ENCODE data around the gene PSMB10. TPM values are rescaled to one million over a fixed set of nuclear protein-coding genes. Genes with fewer than 3 reads are reported as not detected.

The PSMB10 gene
- total and polyA plus RNA-seq, 2 of the 8 experiments (the other 6 are each of a cell fraction or from before 2014, with no cell fraction given), result 32.1 to 61.9 TPM

DNA sequence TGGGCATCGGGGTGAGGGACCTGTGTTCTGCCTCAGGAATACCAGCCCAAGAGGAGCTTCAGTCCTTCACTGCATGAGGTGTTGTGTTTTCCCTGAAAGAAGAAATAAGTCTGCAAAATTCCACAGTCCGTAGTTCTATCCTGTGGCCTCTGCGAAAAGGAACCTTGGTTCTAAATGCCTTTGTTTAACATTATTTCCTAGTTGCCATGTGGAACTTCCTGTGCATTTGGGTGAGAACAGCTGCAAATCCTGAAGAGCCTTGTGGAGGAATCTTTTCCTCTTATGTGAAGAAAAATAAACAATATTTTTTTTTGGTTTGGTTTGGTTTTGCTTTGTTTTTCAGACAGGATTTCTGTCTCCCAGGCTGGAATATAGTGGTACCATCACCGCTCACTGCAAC lies 33.8 kb downstream of the PSMB10 start:
- Histone ChIP-seq H3K23me2 (ENCODE audit: low read depth, low read length) (no peaks in the 10 kb centered on the region), H2BK5ac (ENCODE audit: low read depth, low read length) (no peak overlapping the region), H3K27me3 (replicated peaks in 1 of 4; ENCODE audit: control insufficient read depth in 3 of 4, extremely low read depth in 1 of 4, insufficient read depth in 3 of 4, low read length in 3 of 4) (no peaks in the 10 kb centered on the region), H2BK120ac (replicated peaks; ENCODE audit: low read depth, low read length) (no peak overlapping the region), H3K79me1 (ENCODE audit: low read depth, low read length) (peaks cover 7% of the 10 kb centered on the region; the same call in 1 of the 2 replicates), H2BK20ac (ENCODE audit: low read length) (no peak overlapping the region), H3K79me2 (ENCODE audit: control insufficient read depth in 1 of 2, insufficient read depth in 2 of 2, low read length in 2 of 2) (peaks cover 0 to 11% of the 10 kb centered on the region in 2 experiments; a peak in 2 of 4 replicates), H2BK12ac (ENCODE audit: low read depth, low read length) (no peak overlapping the region), H4K20me1 (replicated peaks in 1 of 2; ENCODE audit: control insufficient read depth in 1 of 2, insufficient read depth in 2 of 2, low read length in 2 of 2) (peaks cover 5% of the 10 kb centered on the region in 2 experiments), H3K9me3 (ENCODE audit: insufficient read depth in 2 of 2, low read depth in 1 of 2, low read length in 1 of 2) (no peaks in the 10 kb centered on the region), H3K18ac (ENCODE audit: extremely low read depth, low read length) (no peak overlapping the region), H3K4me2 (ENCODE audit: insufficient read depth in 1 of 2, low read depth in 2 of 2, low read length in 2 of 2) (no peak overlapping the region), H2AK5ac (ENCODE audit: low read depth, low read length) (no peak overlapping the region), H3K9ac (replicated peaks in 1 of 4; ENCODE audit: extremely low read depth in 1 of 4, low read depth in 3 of 4, low read length in 3 of 4) (no peak overlapping the region), H3K23ac (ENCODE audit: insufficient read length) (no peak overlapping the region), H3K4me3 (ENCODE audit: extremely low read depth in 1 of 4, insufficient read depth in 2 of 4, low read depth in 3 of 4, low read length in 4 of 4) (no peak overlapping the region), H3K36me3 (ENCODE audit: control insufficient read depth in 2 of 4, insufficient read depth in 4 of 4, low read length in 3 of 4) (no peaks in the 10 kb centered on the region; a peak in 1 of 8 replicates), H4K91ac (replicated peaks; ENCODE audit: insufficient read length, low read length) (no peak overlapping the region), H3K14ac (ENCODE audit: insufficient read length) (no peak overlapping the region), H4K5ac (ENCODE audit: insufficient read length, low read depth, low read length) (no peak overlapping the region), H2BK15ac (ENCODE audit: low read length) (no peak overlapping the region), H3K56ac (replicated peaks; ENCODE audit: insufficient read length, low read depth, low read length) (no peak overlapping the region), H3K27ac (ENCODE audit: low read depth, low read length) (no peak overlapping the region), H3K4me1 (replicated peaks in 1 of 4; ENCODE audit: control insufficient read depth in 3 of 4, insufficient read depth in 4 of 4, low read length in 3 of 4) (no peaks in the 10 kb centered on the region), H2AFZ (ENCODE audit: low read length) (no peak overlapping the region), H4K8ac (ENCODE audit: extremely low read depth, insufficient read depth, low read length) (no peak overlapping the region), H3K4ac (replicated peaks; ENCODE audit: insufficient read length, low read depth, low read length) (no peak overlapping the region)
- 83% methylated on average over 4 of the region's 4 CpGs; no CpG with 5 or more reads in 1 of the 2 experiments for WGBS, 2 experiments (ENCODE audit: extremely low coverage in 1 of 2, insufficient coverage in 1 of 2, insufficient read length in 1 of 2, insufficient replicate concordance in 2 of 2, low coverage in 1 of 2, low lambda C conversion rate in 2 of 2, missing lambda C conversion rate in 1 of 2)
- DNase-seq (ENCODE audit: low read depth in 1 of 2, low spot score in 2 of 2) (no peak), FAIRE-seq (no peak)
- ChIA-PET POLR2A (ENCODE audit: partially characterized antibody) (interaction anchor here (1.1 to 1.3 kb wide), 3 partner anchors 10 to 18 kb away, joined by 3 to 4 read pairs (median 4); partner anchors contain the start of genes NRN1L and PSKH1), CTCF (ENCODE audit: partially characterized antibody) (interaction anchor here (1.2 to 1.5 kb wide), 2 partner anchors 20 to 23 kb away, joined by 3 to 4 read pairs; no protein-coding TSS in a partner anchor)
- TF ChIP-seq EZH2 (IDR thresholded peaks at IDR 0.05; ENCODE audit: low read depth, low read length, severe bottlenecking) (no peak), NRF1 (IDR thresholded peaks at IDR 0.05; ENCODE audit: low read depth, low read length) (no peak), SP1 (IDR thresholded peaks at IDR 0.05; ENCODE audit: low read depth, low read length) (no peak), CHD1 (IDR thresholded peaks at IDR 0.05; ENCODE audit: low read depth, low read length) (no peak), SUZ12 (IDR thresholded peaks at IDR 0.05; ENCODE audit: low read length) (no peak)
- TF ChIP-seq, protein P1, sequence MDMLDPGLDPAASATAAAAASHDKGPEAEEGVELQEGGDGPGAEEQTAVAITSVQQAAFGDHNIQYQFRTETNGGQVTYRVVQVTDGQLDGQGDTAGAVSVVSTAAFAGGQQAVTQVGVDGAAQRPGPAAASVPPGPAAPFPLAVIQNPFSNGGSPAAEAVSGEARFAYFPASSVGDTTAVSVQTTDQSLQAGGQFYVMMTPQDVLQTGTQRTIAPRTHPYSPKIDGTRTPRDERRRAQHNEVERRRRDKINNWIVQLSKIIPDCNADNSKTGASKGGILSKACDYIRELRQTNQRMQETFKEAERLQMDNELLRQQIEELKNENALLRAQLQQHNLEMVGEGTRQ (IDR thresholded peaks at IDR 0.05; ENCODE audit: low read length), result no peak
- TF ChIP-seq, protein P2, sequence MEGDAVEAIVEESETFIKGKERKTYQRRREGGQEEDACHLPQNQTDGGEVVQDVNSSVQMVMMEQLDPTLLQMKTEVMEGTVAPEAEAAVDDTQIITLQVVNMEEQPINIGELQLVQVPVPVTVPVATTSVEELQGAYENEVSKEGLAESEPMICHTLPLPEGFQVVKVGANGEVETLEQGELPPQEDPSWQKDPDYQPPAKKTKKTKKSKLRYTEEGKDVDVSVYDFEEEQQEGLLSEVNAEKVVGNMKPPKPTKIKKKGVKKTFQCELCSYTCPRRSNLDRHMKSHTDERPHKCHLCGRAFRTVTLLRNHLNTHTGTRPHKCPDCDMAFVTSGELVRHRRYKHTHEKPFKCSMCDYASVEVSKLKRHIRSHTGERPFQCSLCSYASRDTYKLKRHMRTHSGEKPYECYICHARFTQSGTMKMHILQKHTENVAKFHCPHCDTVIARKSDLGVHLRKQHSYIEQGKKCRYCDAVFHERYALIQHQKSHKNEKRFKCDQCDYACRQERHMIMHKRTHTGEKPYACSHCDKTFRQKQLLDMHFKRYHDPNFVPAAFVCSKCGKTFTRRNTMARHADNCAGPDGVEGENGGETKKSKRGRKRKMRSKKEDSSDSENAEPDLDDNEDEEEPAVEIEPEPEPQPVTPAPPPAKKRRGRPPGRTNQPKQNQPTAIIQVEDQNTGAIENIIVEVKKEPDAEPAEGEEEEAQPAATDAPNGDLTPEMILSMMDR (IDR thresholded peaks at IDR 0.05; ENCODE audit: control extremely low read depth in 1 of 3, insufficient read depth in 1 of 3, low read depth in 1 of 3, low read length in 3 of 3), result no peak
- TF ChIP-seq, protein P3, sequence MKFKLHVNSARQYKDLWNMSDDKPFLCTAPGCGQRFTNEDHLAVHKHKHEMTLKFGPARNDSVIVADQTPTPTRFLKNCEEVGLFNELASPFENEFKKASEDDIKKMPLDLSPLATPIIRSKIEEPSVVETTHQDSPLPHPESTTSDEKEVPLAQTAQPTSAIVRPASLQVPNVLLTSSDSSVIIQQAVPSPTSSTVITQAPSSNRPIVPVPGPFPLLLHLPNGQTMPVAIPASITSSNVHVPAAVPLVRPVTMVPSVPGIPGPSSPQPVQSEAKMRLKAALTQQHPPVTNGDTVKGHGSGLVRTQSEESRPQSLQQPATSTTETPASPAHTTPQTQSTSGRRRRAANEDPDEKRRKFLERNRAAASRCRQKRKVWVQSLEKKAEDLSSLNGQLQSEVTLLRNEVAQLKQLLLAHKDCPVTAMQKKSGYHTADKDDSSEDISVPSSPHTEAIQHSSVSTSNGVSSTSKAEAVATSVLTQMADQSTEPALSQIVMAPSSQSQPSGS (IDR thresholded peaks at IDR 0.05; ENCODE audit: low read length), result no peak

All from H1 (cell line).